Stimulated activated CD4-positive, alpha-beta T cell treated with anti-CD3 and anti-CD28 coated beads, Interleukin-12 subunit alpha, Interleukin-12 subunit beta, amount 100 ng/mL, for 4 hours (primary cell): ENCODE data around the gene STRBP.

Experiments
- DNase-seq: peaks from one replicate; pipeline ENCODE4 v3.0.0-alpha.2; 2020

The STRBP gene

DNA sequence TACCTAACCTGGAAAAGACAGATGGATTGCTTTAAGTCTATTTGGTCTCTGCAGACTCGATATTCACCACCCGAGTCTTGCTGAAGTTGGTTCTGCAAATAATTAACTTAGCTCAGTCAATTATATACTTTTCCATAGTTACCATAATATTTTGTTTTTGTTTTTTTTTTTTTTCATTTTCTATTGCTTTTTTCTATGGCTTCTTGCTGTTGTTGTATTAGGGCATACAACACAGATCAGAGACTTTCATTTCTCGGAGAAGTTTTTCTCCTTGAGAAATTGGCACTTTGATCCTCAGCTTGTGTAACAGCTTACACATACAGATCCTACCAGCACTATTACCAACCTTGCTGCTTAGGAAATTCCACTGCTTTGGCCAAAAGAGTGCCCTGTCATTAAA, 146.9 kb downstream of the STRBP start:
- no peak for DNase-seq

GRCh38 chr9:123120953-123121352, 147.4 kb downstream of the STRBP start:
- DNase-seq, result no peak

DNA sequence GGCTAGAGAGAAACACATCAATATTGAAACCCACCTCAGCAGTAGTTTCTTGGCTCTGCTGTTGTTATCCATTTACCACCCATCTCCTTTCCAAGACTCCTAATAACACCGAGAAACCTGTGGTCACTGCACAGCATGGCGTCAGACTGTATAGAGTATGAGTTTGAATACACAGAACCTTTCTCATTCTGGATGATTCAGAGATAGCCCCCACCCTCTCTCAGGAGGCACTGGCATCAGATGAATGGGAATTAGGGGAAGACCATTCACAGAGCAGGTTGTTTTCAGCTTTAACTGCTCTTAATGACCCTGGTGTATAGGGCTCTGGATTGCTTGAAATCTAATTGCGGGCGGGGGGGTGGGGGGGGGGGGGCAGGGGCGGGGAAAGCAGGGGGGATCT, 148.3 kb downstream of the STRBP start:
- DNase-seq, result no peak

DNA sequence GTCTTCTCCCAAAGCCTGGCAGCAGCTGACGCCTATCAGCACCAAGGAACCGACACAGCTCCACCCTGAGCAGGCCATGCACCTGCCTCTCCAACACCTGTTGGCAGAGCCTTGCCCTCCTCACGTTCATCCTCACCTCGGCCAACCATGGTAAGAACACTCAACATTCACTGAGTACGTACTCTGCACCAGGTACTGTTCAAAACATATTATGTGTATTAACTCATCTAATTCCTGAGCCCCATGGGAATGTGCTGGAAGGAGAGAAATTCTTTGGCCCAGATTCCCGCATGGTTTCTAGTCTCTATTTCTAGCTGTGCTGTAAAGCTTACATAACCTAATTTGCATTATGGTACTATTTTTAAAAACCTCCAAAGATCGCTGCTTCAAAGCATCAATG, 148.8 kb downstream of the STRBP start:
- no peak for DNase-seq

DNA sequence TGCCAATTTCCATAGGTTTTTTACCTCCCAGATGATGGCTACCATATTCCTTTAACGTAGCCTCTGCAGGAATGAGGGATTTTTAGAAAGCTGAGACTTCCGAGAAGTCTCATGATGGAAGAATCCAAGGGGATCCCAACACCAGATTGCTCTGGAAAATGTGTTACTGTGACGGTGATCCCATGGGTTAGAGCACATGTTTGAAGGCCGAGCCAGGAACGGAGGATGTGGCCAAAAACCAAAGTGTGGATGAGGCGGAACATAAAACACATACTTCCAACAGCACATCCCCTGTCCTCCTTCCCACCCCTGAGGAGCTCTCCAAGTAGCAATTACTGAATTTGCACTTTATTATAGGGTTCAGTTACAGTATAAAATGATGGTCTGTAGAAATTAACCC, 152.3 kb downstream of the STRBP start:
- no peak for DNase-seq

DNA sequence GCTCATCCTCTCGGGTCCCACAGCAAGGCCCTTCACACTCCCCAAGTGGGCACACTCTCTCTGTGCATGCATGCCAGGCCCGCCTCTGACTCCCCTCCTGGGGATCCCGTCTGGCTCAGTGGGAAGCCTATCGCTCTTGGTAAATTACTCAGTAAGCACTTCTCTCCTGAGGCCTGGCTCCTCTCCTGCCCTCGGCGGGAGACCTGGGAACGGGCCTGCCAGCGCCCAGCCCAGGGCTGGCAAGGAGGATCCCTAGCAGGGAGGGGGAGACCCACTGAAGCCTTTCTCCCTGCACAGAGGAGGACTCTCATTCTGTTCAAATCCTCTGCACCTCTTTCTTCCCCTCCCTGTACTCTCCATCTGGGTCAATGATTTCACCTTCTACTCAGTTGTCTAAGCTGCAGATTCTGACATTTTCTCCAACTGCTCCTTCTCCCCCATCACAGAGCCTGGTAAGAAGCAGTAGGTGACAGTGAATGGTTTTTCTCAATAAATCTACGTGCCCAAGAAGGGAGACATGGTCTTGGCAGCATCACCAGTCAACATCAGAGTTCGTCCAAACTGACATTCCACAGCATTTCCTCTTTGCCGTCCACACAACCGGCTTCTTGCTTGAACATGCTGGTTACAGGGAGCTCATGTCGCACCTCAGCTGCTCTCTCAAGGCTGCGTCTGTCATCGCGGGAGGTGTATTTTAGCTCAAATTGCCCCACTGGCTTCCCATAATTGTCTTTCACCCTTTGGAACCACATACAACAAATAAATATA, 153.1 kb downstream of the STRBP start:
- no peak for DNase-seq

GRCh38 chr9:123113185-123113584, 155.2 kb downstream of the STRBP start:
- no peak for DNase-seq

DNA sequence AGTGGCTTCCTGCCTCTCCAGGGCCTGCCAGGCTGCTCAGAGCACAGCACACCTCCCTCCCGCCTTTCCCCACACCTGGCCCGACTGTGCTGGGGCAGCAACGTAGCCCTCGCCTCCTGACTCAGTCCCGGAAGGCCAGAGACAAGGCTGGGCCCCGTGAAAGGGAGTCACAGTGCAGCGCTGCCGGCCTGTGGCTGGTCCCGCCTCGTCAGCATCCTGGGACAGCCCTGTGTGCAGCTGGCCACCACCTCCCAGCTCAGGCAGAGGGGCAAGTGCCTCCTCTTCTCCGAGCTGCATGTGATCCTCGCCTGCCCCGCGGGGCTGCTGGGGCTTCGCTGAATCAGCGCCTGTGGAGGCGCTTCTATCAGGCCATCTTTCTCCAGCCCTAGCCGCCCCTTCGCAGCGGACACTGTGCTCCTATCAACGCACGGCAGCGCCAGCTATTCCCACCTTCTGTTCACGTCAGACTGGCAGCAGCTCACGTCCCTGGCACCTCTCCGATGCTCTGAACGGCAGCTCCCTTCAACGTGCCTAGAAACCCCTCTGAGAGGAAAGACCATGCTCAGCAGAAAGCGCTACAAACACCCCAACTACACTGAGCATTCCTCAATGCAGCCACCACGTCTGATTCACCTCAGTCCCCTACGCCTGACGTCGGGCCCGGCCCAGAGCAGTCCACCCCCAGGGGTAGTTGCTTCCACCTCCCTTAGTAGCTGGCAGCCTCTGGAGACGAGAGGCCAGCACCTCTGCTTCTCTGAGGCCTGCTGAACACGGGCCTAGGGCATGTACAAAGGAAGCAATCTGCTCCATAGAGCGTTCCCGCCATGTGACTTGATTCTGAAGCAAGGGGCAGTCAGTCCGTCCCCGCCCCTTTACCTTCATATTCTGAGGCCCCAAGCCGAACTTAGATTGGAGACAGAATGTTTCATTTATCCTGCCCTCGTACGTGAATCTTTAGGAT, 156.1 kb downstream of the STRBP start:
- no peak for DNase-seq

DNA sequence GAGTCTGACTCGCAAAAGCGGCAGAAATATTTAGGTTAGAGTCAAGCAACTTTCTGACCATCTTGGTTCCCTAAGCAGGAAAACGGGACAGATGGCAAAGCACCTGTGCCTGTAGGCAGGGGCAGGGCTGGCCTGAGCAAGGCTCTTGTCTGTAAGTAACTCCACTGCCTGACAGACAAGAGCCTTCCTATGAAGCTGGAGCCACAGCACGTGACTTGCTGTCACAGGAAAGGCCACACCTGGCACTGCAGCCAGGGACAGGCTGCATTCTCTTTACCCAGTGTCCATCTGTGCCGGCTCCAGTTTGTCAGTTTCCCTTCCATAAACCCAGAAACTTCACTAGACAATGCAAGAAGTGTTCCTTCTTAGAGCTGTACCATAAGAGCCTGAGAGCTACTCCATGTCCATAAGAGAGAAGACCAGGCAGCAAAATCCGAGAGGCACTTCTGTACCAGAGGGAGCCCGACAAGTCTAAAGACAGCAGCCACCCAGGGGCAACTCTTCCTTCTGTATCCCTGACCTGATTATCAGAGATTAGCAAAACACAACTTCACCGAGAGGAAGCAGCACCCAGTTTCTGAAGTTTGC, 156.9 kb downstream of the STRBP start:
- no peak for DNase-seq

- DNase-seq, result no peak
Observed at GRCh38 chr9:123109540-123110279, 158.7 kb downstream of the STRBP start.

- no peak for DNase-seq
Observed at GRCh38 chr9:123108976-123109375, 159.4 kb downstream of the STRBP start.

DNA sequence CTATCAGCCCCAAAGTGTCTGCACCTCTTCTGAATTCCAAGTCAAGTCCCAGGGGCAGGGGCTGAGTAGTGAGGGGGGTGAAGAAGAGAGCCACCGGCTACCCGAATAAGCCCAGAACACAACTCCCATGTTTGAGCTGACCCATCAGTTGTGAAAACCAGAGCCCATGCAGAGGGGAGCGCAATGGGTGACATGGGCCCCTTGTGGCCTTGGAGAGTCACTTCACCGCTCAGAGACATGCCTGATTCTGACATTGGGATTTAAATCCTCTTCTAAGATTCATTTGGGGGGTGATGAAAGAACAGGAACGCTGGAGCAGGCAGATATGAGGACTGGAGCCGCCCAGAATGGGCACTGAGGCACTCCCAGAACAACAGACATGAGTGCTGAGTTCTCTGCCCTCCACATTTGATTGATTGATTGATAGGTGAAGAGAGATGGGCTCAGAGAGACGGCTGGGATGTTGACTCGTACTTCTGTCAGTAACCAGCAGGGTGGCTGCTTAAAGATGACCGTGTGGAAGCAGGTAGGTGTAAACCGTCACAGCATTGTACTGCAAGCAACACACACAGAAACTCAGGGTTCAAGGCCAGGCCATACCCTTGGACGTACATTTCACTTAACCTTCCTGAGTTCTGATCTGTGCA, 160.6 kb downstream of the STRBP start:
- DNase-seq, result no peak

DNA sequence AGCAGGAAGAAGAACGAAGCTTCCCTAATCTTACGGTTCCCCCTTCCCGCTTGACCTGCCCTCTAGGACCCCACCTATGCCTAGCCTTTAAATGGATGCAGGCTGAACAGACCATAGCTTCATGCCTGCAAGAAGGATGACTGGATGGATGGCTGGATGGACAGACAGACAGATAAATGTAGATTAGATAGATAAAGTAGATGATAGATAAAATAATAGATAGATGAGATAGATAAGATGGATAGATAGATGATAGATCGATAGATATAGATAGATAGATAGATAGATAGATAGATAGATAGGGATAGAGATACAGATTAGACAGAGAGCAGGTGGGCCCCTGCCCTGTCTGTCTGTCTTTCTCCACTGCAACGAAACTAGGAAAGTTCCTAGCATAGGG, 162.9 kb downstream of the STRBP start:
- DNase-seq, result no peak

- no peak for DNase-seq
Observed at GRCh38 chr9:123104807-123105206, 163.6 kb downstream of the STRBP start.

- DNase-seq, result no peak
Observed at GRCh38 chr9:123102375-123103113, 165.8 kb downstream of the STRBP start.

- no peak for DNase-seq
Observed at GRCh38 chr9:123099548-123099947, 168.8 kb downstream of the STRBP start.

- no peak for DNase-seq
Observed at GRCh38 chr9:123099042-123099441, 169.3 kb downstream of the STRBP start.

GRCh38 chr9:123098096-123098459, 170.3 kb downstream of the STRBP start:
- no peak for DNase-seq

- DNase-seq, result no peak
Observed at GRCh38 chr9:123097430-123098095, 170.8 kb downstream of the STRBP start.

DNA sequence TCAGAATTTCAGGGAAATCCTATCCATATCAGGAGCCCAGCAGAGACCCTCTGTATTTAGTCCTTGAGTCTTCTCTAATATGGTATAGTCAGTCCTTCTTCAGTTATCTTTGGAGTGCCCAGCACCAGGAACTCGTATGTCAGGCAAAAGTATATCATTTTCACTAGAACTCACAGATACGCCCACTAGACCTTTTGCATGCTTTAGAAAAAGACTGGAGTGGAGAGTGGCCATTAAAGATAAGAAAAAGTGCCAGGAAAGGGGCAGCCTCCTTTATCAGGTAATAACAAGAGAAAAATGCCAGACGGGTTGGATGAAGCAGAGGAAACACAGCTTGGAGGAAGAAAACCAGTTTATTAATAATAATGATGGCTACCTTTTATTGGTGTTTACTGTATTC, 171.4 kb downstream of the STRBP start:
- no peak for DNase-seq

- no peak for DNase-seq
Observed at GRCh38 chr9:123093141-123093540, 175.2 kb downstream of the STRBP start.
